Transverse colon (tissue), 4 donors: Measurements from ENCODE around the gene PLCB2. TPM values are rescaled to one million over a fixed set of nuclear protein-coding genes. Genes with fewer than 3 reads are reported as not detected.

ENCODE experiments used
- DNase-seq: peaks from one replicate; pipeline ENCODE4 v3.0.0-alpha.2; 2019
- H3K27ac ChIP-seq, 4 donors: fragments of 200-600 bp; sonication (generic); 2 replicates each; pipeline ENCODE4 v1.5.1; 2016 to 2018; ENCODE audit warnings: inconsistent platforms in 4 of 4
- H3K27me3 ChIP-seq: fragments of 200-600 bp; sonication (generic); 2 replicates; pipeline ENCODE4 v1.5.1; 2017; ENCODE audit warnings: inconsistent platforms
- H3K36me3 ChIP-seq, 4 donors: fragments of 200-600 bp; sonication (generic); 2 replicates each; pipeline ENCODE4 v1.5.1; 2017 to 2019; ENCODE audit warnings: inconsistent platforms in 4 of 4
- H3K4me1 ChIP-seq, 4 donors: fragments of 200-600 bp; sonication (generic); 2 replicates each; pipeline ENCODE4 v1.5.1; 2017 to 2020; ENCODE audit warnings: inconsistent platforms in 4 of 4
- H3K4me3 ChIP-seq, 4 donors: fragments of 200-600 bp; sonication (generic); 1 replicate in 1 of 4; 2 replicates in 3 of 4; pipeline versions ENCODE4 v1.5.1 to v1.6.1; 2017 to 2019; ENCODE audit warnings: inconsistent platforms in 4 of 4
- H3K9me3 ChIP-seq, 2 donors: fragments of 200-600 bp; sonication (generic); 2 replicates each; pipeline ENCODE4 v1.5.1; 2017 to 2019; ENCODE audit warnings: inconsistent platforms in 2 of 2
- CTCF ChIP-seq, 5 experiments: fragments of 200-600 bp in 3 of 5; fragments of 450-650 bp in 2 of 5; sonication (generic) in 3 of 5; IDR thresholded peaks; 1 replicate in 2 of 5; 2 replicates in 3 of 5; pipeline ENCODE4 v1.5.1; 2016 to 2017; ENCODE audit warnings: antibody characterized with exemption in 5 of 5, inconsistent platforms in 3 of 5, mild to moderate bottlenecking in 2 of 5, moderate library complexity in 1 of 5
- EP300 ChIP-seq: sonication (generic); formaldehyde crosslinking; IDR thresholded peaks from one replicate; pipeline ENCODE4 v1.6.1; 2017; ENCODE audit warnings: antibody characterized with exemption, low read depth
- POLR2A ChIP-seq: fragments of 450-650 bp; IDR thresholded peaks from one replicate; pipeline ENCODE4 v1.6.1; 2016; ENCODE audit warnings: antibody characterized with exemption, mild to moderate bottlenecking, moderate library complexity
- POLR2AphosphoS5 ChIP-seq, 3 donors: sonication (generic); formaldehyde crosslinking; IDR thresholded peaks; one replicate each; pipeline ENCODE4 v1.6.1; 2016; ENCODE audit warnings: antibody characterized with exemption in 3 of 3
- WGBS, 2 donors: methylation state at CpG; one replicate each; pipeline ENCODE4 v1.1.5; 2018; ENCODE audit warnings: low coverage in 1 of 2; 5-methylcytosine and 5-hydroxymethylcytosine counted together
- in situ Hi-C, 4 donors: fragments of 200-750 bp; cut with MboI; loops; one replicate each; pipeline versions ENCODE4 v1.15.0 to v1.15.1; 2017; ENCODE audit warnings: low sequenced_read_pairs in 3 of 4, low pct_ligation_motif_present in 1 of 4, low pct_unique_long_range_greater_than_20kb in 1 of 4
- intact Hi-C: fragments of 100-400 bp; cut with DNase I; formaldehyde crosslinking; loops from one replicate; pipeline ENCODE4 v1.15.1; 2023; ENCODE audit warnings: low total_unique reads
- total RNA-seq, 4 donors: library from RNA; depleted of rRNA; stranded (reverse); fragments of >200 nt; gene quantifications; one replicate each; pipeline ENCODE4 v1.1.0, GENCODE V29; 2016

The PLCB2 gene
- total RNA-seq, 4 donors from 2014 or later = 5.5 to 143 (median 12.0) TPM

DNA sequence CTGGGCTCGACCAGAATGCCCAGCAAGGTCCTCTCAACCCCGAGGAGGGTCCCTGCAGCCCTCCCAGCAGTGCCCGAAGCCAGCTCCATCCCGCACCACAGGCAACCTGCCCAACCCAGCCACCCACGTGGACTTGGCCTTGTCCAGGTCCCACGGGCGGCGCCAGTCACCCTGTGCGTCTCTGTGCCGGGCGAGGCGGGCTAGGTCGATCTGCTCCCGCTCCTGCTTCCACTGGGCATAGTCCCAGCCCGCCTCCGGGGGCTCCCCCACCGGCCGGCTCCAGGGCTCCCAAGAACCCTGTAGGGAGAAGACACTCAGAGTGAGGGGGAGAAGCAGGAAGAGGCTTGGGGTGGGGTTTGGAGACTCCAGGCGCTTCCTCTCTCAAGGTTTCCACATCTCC is 29.9 kb upstream of the PLCB2 start:
- DNase-seq = no peak
- Histone ChIP-seq H3K4me1 (peaks cover 39 to 100% (median 76%) of the 10 kb centered on the region in 4 donors), H3K36me3 (no peaks in the 10 kb centered on the region), H3K4me3 (peak overlapping the region in 1 of 4 donors; percentile 6), H3K27ac (peak overlapping the region; percentile 95 to 98 (median 96)), H3K27me3 (no peaks in the 10 kb centered on the region), H3K9me3 (no peaks in the 10 kb centered on the region)
- TF ChIP-seq POLR2A (no peak), CTCF (IDR thresholded peaks at IDR 0.05) (no peak), EP300 (no peak), POLR2AphosphoS5 (IDR thresholded peaks at IDR 0.05) (no peak)
- in situ Hi-C loops (no loop called here), intact Hi-C loops (no loop called here)
- WGBS, 2 donors = 70% methylated on average over 5 of the region's 19 CpGs; no CpG with 5 or more reads in 1 of the 2 donors

DNA sequence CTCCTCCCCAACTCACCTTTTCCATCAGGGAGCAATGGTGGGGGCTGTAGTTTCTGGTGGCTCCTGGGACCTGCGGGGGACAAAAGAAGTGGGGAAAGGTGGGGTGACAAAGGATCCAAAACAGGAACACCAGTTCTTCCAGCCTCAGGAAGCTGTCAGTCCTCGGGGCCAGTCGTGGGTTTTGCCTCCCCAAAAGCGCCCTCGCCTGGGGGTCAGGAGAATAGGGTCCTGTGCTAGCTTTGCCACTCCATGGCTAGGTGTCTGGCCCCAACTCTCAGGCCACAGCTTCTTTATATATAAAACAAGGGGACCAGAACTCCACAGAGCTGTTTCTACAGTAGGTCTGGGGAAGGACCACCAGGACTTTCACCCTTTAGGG is 29.0 kb upstream of the PLCB2 start:
- in situ Hi-C loops = no loop called here
- peak overlapping the region; percentile 95 to 98 (median 96) for H3K27ac ChIP-seq
- H3K4me1 ChIP-seq = peaks cover 35 to 99% (median 69%) of the 10 kb centered on the region in 4 donors

GRCh38 chr15:40335938-40336743 is 28.4 kb upstream of the PLCB2 start:
- in situ Hi-C loops = no loop called here
- H3K4me1 ChIP-seq = peaks cover 31 to 95% (median 63%) of the 10 kb centered on the region in 4 donors
- 76 to 91% methylated on average over 2 to 13 of the region's 13 CpGs for WGBS, 2 donors
- H3K27ac ChIP-seq = peak overlapping the region; percentile 95 to 98 (median 96)
- DNase-seq = no peak
- no peaks in the 10 kb centered on the region for H3K27me3 ChIP-seq
- intact Hi-C loops = no loop called here
- no peaks in the 10 kb centered on the region for H3K9me3 ChIP-seq
- H3K4me3 ChIP-seq = no peak overlapping the region
- H3K36me3 ChIP-seq = no peaks in the 10 kb centered on the region
- TF ChIP-seq EP300 (no peak), CTCF (IDR thresholded peaks at IDR 0.05) (no peak)

More for the DNA sequence above, 29.0 kb upstream of the PLCB2 start:
- no peak for TF ChIP-seq POLR2AphosphoS5 (IDR thresholded peaks at IDR 0.05)
- no peak for TF ChIP-seq EP300
- no peak for TF ChIP-seq POLR2A
- TF ChIP-seq CTCF (IDR thresholded peaks at IDR 0.05) = no peak
- intact Hi-C loops = no loop called here
- Histone ChIP-seq H3K36me3 (no peaks in the 10 kb centered on the region), H3K4me3 (no peak overlapping the region), H3K27me3 (no peaks in the 10 kb centered on the region), H3K9me3 (no peaks in the 10 kb centered on the region)
- WGBS, 2 donors = 69% methylated on average over 5 of the region's 5 CpGs; no CpG with 5 or more reads in 1 of the 2 donors
- DNase-seq = no peak

DNA sequence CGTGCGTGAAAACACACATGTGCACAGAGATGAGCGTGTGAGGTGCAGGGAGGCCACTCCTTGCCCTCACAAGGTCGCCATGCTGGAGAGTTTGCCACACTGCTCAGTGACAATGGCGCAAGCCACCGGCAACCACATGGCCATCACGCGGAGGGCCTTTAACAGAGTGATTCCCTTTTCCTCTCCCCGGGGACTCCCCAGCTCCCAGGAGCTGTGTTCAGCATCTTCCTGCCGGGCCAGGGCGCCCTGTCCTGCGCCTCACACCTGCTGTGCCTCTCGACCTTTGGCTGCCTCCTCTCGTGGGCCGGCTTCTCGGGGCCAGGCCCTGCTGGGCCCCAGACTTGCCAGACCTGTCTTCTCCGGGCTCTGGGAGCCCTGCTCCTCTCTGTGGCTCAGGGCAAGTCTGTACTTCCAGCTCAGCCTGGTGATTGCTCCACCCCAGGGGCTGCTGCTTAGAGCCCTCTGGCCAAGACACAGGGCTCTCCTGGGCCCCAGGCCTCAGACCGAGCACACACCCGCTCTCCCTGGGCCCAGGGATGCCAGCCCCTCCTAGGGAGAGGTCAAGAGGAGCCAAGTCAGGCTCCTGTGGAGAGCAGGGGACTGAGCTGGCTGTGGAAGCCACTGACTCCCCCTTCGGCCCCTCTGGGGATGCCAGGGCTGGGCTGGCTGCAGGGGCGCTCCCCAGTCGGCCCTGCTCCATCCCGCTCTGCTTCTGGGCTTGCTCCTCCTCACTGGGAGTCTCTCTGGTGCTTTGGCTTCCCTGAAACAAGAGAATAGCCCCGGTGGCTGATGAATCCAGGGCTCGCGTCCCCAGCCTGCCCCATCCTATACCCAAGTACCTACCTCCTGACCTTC is 27.4 kb upstream of the PLCB2 start:
- DNase-seq = peak; percentile 23
- intact Hi-C loops (no loop called here), in situ Hi-C loops (no loop called here)
- H3K4me1 ChIP-seq = peaks cover 35 to 95% (median 61%) of the 10 kb centered on the region in 4 donors
- no peaks in the 10 kb centered on the region for H3K27me3 ChIP-seq
- no peaks in the 10 kb centered on the region for H3K9me3 ChIP-seq
- 84% methylated on average over 25 of the region's 26 CpGs; no CpG with 5 or more reads in 1 of the 2 donors for WGBS, 2 donors
- H3K27ac ChIP-seq = peak overlapping the region; percentile 95 to 98 (median 96)
- H3K36me3 ChIP-seq = no peaks in the 10 kb centered on the region
- H3K4me3 ChIP-seq = no peak overlapping the region
- TF ChIP-seq CTCF (IDR thresholded peaks at IDR 0.05) (no peak), POLR2A (no peak), POLR2AphosphoS5 (IDR thresholded peaks at IDR 0.05) (no peak), EP300 (no peak)
